DMS53 (cell line): ENCODE measurements around the gene JMJD4.

Experiments
- DNase-seq: peaks from one replicate; lab custom pipeline; 2025; lab: John Stamatoyannopoulos, UW

Gene JMJD4

DNA sequence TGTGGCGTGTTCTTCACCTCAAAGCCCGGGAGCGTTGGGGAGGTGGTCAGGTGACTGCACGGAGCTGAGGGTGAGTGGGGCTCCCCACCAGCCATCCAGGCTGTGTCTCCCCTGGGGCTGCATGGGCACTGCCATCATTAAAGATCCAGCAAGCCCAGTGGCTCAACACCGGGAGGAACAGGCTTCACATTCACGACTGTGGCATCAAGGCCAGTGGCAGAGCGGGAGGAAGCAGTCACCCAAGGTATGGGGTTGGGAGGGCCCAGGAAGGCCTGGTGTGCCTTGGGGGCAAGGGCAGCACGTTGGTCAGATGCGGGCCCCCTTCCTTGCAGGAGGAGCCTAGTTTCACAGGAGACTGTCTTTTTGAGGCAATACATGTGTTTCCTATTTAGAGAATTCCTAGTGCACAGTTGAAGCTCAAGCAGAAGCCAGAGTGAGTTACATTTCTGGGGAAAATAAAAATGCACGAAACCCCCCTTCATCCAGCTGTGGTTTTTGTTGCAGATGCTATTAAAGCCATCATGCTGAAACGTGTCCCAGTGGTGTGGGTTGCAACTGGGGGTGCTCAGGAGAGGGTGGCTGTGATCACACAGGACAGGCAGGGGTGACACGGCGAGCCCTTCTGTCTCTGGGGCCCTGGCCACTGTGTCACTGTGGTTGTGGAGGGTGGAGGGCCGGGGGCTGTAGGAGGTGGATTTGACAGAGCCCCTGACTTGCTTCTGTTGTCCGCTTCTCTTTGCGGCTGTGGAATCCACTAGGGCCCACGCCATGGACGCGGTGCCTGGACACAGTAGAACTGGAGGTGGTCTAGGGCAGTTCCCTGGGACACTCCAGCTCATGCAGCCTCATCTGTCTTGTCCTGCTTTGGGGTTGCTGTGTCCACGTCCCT lies 34.2 kb upstream of the JMJD4 start:
- DNase-seq = no peak

- DNase-seq = no peak
Observed at GRCh38 chr1:227768640-227769039, 33.5 kb upstream of the JMJD4 start.

GRCh38 chr1:227768125-227768439 lies 33.0 kb upstream of the JMJD4 start:
- peak; percentile 81 for DNase-seq

DNA sequence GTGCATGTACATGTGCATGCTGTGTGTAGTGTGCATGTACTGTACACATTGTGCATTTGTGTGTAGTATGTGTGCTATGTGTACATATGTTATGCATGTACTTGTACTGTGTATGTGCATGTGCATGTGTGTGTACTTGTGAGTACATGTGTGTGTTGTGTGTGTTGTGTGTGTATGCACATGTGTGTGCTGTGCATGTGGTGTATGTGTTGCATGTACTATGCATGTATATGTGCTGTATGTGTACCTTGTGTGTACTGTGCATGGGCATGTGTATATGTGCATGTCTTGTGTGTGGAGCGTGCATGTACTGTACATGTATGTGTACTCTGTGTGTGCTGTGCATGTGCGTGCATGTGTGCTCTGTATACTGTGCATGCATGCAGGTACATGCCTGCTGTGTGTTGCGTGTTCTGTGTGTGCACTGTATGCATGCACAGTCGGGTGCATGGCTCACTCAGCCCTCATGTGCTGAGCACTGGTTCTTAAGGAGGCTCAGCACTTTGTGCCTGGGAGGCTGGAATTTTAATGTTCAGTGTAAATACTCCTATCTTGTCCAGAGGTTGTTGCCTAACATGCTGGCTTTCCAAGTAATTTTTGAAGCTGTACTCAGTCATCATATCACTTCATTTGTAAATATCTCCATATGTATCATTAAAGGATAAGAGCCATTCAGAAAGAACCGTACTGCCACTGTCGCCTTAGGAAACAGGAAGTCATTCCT lies 32.5 kb upstream of the JMJD4 start:
- DNase-seq = no peak

GRCh38 chr1:227766653-227767277 lies 31.7 kb upstream of the JMJD4 start:
- DNase-seq = peak; percentile 89

DNA sequence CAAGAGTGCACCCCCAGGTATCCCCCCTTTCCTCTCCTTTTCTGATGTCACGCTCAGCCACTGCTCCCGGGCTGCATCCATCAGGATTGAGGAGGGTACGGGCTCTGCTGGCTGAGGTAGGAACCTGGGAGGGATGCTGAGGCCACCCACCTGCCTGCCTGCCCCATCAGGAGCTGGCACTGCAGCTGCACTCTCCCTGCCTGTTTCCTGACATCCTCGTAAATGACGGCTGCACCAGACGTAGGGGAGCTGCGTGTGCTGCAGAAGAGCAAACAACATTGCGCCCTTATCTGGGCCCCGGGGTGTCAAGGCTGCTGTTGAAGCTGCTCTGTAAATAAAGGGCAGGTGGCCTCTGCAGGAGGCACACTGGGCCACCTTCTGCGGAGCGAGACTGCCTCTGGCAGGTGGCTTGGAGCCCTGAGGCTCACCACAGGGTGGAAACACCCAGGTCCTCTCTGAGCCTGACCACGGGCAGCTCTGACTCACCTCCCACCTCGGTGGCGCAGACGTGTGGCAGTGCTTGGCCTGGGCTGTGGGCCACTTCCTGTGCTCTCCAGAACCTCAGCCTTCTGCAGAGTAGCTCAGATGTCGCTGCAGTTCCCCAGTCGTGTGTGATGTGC lies 31.0 kb upstream of the JMJD4 start:
- peak; percentile 99 for DNase-seq

DNA sequence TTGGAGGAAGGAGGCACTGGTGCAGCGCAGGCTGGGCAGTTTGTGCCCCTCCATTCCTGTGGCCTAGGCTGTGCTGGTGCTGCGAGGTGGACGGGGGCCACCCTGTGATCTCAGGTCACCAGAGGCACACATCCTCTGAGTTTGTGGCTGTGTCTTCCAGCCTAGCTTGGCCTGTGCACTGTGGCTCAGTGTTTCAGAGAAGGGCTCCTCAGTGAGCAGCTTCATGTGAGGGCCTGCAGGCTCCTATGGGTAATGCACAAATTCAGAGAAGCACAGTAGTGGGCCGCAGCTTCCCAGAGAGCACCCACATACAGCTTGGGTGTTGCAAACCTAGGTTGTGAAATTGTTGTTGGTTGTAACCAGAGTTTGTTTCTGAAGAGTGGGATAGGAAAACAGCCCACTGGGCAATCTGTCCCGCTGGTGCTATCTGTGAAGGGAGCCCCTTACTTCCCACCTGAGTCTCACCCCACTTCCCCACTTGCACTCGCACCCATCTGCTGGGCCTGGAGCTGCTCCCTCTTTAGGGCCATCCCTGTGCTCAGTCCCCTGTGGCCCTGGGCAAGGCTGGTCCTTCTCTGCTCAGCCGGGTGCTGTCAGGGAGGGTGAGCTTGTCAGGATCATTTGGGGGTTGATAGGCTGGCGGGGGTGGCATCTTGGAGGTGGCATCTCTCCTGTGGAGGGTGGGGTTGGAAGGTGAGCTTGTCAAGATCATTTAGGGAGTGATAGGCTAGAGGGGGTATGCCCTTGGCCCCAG lies 30.3 kb upstream of the JMJD4 start:
- peak; percentile 60 for DNase-seq

- DNase-seq = peak; percentile 49
Observed at GRCh38 chr1:227764019-227764391, 28.9 kb upstream of the JMJD4 start.

- peak; percentile 36 for DNase-seq
Observed at GRCh38 chr1:227763246-227764018, 28.3 kb upstream of the JMJD4 start.

- peak; percentile 96 for DNase-seq
Observed at GRCh38 chr1:227762231-227762911, 27.3 kb upstream of the JMJD4 start.

DNA sequence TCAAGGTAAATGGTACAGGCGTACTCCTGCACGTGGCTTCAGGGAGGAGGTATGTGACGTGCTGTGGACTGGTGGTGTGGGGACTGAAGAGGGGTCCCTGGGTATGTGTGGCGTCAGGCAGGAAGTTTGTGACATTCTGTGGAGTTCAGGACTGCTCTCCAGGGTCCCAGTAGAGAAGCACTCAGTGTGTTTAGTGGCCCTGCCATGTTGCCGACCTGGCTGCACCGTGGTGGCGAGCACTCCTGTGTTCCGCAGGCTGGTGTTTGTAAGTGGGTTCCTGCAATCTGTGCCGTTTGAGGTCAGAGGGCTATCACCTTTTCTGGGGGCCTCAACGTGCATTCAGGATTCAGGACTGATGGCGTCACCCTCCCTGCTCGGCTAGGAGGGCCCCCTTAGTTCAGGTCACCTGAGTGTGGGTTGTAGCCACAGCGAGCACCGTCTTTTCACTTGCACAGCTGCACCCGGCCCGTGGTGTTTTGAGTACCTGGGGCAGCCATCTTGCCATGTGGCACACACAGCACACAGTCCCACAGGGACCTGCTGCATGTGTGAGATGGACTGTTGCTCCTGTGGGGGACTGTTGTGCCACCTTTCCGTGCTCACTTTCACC lies 26.6 kb upstream of the JMJD4 start:
- DNase-seq = no peak

DNA sequence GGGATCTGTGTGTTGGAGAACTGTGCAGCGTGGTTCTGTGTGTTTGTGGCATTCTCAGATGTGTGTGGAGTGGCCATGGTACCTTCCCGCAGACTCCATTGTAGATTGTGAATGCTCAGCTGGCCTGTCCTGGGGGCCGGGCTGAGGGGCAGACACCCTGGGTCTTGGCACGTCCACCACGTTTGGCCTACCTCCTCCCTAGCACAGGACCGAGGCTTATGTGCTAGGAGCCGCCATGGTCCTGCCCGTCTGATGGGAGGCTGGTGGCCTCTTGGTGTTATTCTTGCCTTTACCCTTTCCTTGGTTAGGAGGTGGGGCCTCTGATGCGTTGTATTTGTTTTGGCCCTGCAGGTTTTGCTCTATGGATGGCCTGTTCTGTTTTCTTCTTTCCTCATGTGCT lies 25.3 kb upstream of the JMJD4 start:
- DNase-seq = no peak

DNA sequence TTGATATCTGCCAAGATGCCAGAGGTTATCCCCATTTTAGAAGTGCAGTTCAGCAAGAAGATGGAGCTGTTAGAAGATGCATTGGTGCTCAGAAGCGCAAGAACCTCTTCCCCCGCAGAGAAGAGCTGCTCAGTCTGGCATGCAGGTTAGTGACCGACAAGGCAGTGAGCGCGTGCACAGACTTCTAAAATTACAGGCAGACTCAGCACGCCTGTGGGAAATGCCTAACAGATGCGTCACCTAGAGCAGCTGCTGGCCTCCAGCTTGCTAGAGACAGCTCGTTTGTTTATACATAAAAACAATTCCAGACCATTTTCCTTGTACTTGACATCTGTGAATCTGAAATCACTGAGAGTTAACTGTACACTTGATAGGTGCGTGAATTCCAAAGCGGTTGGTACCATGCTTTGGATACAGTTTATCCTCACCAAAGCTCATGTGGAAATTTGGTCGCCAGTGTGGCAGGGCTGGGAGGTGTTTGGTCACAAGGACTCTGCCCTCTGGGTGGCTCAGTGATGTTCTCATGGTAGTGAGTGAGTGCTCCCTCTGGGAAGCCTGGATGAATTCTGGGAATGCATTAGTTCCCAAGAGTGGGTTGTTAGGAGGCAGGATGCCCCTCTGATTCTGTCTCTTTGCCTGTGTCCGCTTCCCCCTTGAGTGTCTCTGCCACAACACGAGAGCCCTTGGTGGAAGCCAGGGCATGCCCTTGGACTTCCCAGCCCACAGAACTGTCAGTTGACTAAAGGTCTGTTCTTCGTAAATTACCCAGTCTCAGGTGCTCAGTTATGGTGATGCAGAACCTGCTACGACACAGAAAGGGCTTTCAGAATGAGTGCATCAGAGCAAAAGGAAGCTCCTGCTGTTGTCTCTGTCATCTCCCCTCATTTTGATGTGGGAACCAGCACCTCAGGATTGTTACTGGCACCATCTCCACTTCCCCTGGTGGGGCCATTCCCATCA lies 24.5 kb upstream of the JMJD4 start:
- DNase-seq = peak; percentile 83

GRCh38 chr1:227758366-227758765 lies 23.3 kb upstream of the JMJD4 start:
- no peak for DNase-seq

DNA sequence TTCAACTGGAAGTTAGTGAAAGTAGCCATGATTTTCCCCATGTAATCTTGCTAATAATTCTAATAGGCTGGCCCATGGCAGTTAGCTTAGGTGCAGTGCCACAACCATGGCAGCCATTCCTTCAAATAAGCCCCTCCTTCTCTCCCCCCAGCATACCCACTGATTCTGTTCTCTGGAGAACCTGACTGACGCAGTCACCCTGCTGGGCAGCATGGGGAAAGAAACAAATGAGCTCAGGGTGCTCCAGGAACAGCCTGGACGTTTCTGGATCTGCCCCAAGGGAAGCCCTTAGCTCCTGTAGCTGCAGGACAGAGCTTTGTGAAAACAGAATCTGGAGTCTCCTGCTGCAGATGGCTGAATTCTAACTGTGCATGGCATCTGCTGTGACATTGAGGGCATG lies 22.7 kb upstream of the JMJD4 start:
- DNase-seq = no peak

DNA sequence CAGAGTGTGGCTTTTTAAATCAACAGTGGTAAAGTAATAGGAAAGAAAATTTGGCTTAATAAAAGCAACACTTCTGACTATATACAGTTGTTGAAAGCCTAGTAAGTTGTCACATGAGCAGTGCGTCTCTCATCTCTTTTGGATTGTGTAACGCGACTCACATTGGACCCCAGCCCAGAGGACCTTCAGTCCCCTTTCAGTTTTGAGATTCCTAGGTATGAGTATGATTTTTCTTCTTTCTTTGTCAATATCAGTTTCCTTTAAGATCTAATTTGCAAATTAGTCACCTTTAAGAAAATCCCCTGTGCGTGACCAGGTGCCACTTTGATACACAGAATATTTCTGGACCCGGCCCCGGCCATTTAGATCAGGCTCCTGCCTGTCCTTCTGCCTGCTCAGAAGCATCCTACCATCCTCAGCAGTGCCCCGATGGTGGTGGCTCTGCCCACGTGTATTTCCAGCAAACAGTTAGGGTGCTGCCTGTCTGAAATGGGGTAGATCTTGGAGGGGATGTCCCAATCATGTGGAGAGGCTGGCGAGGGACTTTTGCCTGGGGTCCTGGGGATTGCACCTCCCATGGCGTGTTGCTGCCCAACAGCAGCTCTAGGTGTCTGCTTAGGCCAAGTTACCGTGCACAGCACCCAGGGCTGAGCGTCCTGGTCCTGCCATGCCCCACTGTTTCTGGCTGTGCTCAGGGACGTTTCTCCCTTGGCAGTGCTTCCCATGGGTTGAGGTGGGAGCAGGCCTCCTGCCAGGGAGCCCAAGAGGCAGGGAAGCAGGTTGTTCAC lies 21.3 kb upstream of the JMJD4 start:
- DNase-seq = no peak

DNA sequence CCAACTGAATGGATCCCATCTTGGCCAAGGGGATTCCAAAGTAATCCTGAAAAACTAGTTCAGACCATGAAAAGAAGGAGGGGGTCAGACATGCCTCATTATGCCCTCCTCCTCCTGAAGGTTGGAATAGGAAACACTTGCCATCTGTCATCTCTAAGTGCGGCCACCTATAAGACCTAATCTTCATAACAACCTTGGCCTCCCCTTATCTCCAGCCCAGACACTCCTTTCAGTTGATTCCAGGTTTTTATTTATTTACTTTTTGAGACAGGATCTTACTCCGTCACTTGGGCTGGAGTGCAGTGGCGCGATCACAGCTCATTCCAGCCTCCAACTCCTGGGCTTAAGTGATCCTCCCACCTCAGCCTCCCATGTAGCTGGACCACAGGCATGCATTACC lies 19.9 kb upstream of the JMJD4 start:
- no peak for DNase-seq
